HG03108 (cell line): ENCODE results near the gene BSPRY.
"Not testable (repeated sequence)": the region's sequence is repeated elsewhere in the genome, so short reads cannot be mapped to it uniquely, and the experiment has no call there.

Source experiments
- ATAC-seq: cut with Tn5 transposase; IDR thresholded peaks from one replicate; pipeline ENCODE4 v1.9.1; 2021; ENCODE audit warnings: moderate library complexity; ENCODE audit not compliant: unreplicated experiment

BSPRY gene

DNA sequence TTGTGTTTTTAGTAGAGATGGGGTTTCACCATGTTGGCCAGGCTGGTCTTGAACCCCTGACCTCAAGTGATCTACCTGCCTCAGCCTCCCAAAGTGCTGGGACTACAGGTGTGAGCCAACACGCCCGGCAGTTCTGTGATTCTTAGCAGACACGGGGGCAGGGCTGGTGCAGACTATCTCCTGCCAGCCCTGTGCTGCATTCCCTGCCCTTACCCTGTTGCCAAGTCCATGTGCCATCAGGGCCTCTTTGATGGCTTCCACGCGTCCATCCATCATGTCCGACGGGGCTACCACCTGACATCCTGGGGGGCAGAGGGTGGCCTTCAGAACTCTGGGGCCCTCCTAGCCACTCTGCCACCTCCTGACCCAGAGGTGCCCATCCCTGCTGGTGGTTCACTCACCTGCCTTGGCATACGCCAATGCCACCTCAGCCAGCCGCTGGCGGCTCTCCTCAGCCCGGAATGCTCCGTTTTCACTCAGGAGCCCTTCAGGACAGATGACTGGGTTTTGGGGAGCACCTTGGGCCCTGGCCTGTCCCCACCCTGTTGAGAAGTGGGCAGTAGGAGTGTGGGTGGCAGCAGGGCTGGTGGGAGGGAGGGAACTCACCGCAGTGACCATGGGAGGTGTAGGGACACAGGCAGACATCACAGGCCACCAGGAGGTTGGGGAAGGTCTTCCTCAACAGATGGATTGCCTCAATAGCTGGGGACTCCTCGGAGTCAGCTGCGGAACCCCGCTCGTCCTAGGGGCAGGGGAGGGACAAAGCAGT, 41.0 kb downstream of the BSPRY start:
- ATAC-seq: no peak

DNA sequence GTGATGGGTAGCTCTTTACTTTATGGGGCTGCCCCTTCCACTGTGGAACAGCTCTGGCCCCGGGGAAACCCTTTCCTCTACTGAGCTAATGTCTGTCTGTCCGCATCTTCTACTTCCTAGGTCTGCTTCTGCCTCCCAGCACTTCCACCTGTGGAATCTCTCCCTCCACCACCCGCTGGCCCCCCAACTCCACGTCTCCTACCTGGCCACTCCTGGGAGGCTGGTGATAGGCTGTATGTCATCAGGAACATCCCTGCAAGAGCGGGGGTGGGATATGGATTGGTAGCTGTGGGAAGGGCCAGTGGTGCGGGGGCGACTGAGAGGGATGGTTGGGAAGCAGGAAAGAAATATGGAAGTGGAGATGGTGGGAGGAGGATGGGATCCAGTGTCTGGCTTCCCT, 42.6 kb downstream of the BSPRY start:
- no peak for ATAC-seq

GRCh38 chr9:113393281-113393680, 43.9 kb downstream of the BSPRY start:
- no peak for ATAC-seq

GRCh38 chr9:113395000-113395861, 45.9 kb downstream of the BSPRY start:
- no peak for ATAC-seq

GRCh38 chr9:113397203-113397631, 47.9 kb downstream of the BSPRY start:
- no peak for ATAC-seq

DNA sequence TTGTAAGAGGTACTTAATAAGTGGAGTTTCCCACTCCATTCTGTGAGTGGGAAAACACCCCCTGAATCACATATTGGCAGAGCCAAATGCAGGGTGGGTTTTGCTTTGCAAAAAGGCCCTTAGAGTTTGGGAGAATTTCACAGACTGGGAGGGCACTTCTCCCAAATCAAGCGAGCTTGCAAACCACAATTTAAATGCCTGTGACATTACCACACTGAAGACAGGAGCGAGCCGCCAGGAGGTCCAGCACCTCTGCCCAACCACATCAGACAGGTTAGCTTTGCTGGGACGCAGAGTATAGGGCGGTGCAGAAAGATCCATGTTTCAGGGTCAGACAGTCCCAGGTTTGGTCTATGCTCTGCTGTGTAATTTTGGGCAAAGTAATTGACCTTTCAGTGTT, 49.5 kb downstream of the BSPRY start:
- no peak for ATAC-seq

GRCh38 chr9:113399646-113400200, 50.4 kb downstream of the BSPRY start:
- ATAC-seq: no peak

- peak; percentile 99 for ATAC-seq
Measured at GRCh38 chr9:113401027-113401792, 51.9 kb downstream of the BSPRY start, which contains the start of gene ALAD. ALAD (minus strand) TSS chr9:113401284; CDS start chr9:113393559, 7,725 bp downstream.

DNA sequence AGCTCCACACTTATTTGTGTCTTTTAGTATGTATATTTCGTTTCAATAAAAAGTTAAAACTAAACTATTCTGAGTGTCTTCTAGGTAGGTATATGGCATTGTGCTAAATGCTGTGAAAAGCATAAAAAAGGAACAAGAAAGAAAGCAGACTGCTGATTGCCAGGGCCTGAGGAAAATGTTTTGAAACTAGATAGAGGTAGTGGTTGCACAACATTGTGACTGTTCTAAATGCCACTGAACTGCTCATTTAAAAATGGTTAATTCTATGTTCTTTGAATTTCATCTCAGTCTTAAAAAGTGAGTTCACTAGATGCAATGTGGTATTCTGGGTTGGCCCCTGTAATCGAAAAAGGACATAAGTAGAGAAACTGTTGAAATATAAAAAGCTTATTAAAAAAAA, 54.3 kb downstream of the BSPRY start:
- no peak for ATAC-seq

- ATAC-seq: not testable (repeated sequence)
Measured at GRCh38 chr9:113406353-113406752, 57.0 kb downstream of the BSPRY start.

- ATAC-seq: not testable (repeated sequence)
Measured at GRCh38 chr9:113406873-113407511, 57.7 kb downstream of the BSPRY start.

GRCh38 chr9:113409481-113409880, 60.1 kb downstream of the BSPRY start:
- ATAC-seq: no peak

DNA sequence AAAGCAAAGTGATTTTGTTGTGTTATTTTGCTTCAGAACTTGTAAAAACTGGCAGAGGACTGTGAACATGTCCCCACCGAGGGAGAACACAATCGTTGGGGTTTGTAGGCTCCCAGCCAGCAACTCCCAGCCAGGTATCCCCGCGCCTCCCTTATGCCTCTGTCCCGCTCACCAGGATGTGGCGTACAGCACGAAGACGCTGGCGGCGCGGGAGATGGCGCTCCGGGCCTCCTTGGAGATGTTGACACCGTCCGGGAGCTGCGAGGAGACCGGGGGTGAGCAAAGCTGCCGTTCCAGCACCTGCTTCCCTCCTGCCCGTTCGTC, 60.5 kb downstream of the BSPRY start:
- no peak for ATAC-seq

DNA sequence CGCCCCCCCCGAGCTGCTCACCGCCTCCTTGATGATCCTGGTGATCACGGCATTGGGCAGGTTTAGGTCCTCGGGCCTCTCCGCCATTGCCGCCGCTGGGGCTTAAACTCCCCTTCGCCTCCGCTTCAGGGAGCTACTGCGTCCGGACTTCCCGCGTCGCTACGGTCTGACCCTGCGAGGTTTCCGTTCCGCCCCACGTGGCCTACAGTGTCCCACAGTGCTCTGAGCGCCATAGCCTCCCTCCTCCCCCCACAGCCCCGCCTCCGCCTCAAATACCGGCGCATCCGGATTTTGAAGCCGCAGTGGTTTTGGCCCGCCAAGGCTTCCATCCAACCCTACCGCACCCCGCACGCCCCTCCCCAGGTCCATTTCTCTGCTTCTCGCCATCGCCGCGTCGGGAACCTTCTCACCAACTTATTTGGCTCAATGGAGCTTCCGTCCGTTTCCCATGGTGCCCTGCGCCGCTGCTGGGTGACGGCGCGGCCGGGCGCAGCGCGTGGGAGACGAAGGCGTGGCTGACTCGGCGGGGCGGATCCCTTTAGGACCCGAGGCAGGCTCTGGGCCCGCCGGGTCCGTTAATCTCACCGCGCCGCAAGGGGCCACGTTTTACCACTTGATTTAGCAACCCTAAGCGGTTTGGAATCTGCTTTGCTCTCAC, 61.0 kb downstream of the BSPRY start, which contains the start of the genes C9orf43 and POLE3:
TSS of gene C9orf43 (plus strand) at position 541 of the 658 bp plus-strand sequence. CDS start 2,747 bp downstream, outside the sequence.
TSS of gene POLE3 (minus strand) at position 469 of the 658 bp plus-strand sequence. CDS start at position 87, 382 bp downstream.
- ATAC-seq: peak; percentile 91

DNA sequence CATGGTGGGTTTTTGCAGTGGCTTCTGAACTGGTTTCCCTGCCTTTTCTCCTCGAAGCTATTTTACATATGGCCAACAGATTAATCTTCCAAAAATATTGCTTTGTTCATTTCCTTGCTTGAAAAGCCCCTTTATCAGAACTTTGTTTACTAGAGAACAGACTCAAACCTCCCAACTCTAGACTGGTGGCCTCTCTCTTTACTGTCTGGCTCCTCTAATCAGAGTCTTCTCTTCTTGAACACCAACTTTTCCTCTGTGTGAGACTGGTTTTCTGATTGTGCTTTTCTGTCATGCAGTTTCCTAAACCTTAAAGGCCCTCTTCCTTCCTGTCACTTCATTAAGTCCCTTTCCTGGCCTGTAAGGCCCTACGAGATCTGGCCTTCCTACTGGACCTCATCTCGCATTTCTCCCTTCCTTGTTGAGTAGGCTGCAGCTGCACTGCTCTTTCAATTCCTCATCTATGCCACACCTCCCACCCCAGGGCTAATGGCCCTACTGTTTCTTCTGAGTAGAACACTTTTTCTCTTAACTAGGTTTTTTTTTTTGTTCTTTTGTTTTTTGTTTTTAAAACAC, 66.9 kb downstream of the BSPRY start:
- ATAC-seq: peak; percentile 94

GRCh38 chr9:113417370-113417769, 68.0 kb downstream of the BSPRY start:
- ATAC-seq: no peak
